Measurements from ENCODE around the gene SFI1.

GRCh38 chr22:31622980-31623379, 126.6 kb downstream of the SFI1 start:
- TF ChIP-seq CTCF (IDR thresholded peaks at IDR 0.05) (no peak), POLR2A (IDR thresholded peaks at IDR 0.05) (no peak), EP300 (IDR thresholded peaks at IDR 0.05) (no peak), POLR2AphosphoS5 (IDR thresholded peaks at IDR 0.05) (no peak)
